SK-MEL-5 (cell line): ENCODE results near the gene PGAP2. TPM values are rescaled to one million over a fixed set of nuclear protein-coding genes. Genes with fewer than 3 reads are reported as not detected.

Experiments
- DNase-seq: peaks from one replicate; pipeline ENCODE4 v3.0.0-alpha.2; 2016; ENCODE audit warnings: low read depth, low spot score
- in situ Hi-C: cut with HindIII; loops from 2 replicates; pipeline ENCODE4 v1.10.0; 2016; ENCODE audit warnings: low sequenced_read_pairs, high pct_unique_total_duplicates, low pct_unique_long_range_greater_than_20kb
- small RNA-seq, 2 experiments: library from RNA; depleted of rRNA; stranded (forward); fragments of <200 nt; gene quantifications; one replicate each; pipeline ENCODE3, GENCODE V24; 2014
- total RNA-seq: library from RNA; depleted of rRNA; stranded (reverse); fragments of >200 nt; shearing (Covaris generic); gene quantifications from 2 replicates; pipeline ENCODE4 v1.2.3, GENCODE V29; 2014; rRNA removed

The PGAP2 gene
- total RNA-seq, 1 experiment from 2014 or later, result 11.8 TPM

DNA sequence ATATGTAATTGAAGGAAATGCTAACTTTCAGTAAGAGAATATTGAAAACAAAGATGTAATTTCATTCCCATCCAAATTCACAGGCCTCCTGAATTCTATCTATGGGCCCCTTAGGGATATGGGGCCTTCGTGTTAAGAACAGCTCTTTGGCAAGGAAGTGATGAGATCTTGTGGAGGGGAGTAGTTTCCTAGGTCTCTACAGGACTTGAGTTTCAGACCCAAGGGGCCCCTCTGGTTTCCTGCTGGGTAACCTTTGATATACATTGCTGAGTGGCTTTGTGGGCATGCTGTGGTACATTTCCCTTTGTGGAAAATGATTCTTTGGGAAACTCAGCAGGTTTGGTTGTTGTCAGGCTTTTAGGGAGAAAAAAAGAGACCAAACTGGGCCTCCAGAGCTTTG is 53.3 kb downstream of the PGAP2 start:
- DNase-seq, result no peak
- in situ Hi-C loops, result loop anchor here (25.0 kb wide), 1 partner anchor 201 kb away; no protein-coding TSS in a partner anchor

DNA sequence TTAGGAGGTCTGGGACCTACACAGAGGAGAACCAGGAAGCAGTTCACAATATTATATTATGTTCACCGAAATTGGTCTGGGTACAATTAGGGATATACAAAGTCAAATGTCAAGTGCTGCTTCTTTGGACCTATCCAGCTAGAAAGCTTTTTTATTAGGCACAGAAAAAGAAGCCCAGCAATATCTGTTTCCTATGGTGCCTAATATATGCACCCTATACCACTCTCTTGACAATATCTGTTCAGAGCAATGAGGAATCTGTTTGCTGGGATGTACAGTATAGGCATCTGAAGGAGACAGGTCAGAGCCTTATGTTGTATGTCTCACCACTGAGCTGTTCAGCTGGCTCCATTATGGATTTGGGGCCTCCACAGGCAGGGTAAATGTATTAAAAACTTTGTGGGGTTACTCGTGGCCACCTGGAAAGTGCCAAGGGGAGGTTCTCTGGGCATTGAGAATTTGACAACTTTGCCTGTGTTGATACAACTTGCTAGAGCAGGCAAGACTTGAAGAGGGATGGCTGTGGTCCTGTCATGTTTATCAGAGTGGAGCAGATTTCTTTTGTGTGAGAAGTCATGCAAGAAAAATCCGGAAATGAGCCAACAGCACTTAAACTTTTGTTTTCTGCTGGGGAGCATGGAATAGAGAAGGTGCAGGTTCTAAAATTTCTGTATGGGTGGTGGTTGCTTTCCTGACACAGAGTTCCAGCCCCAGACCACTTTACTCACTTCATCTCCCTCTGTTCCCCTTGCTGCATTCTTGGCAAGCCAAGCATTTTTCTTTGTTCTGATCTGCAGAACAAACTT is 57.2 kb downstream of the PGAP2 start:
- in situ Hi-C loops, result loop anchor here (25.0 kb wide), 1 partner anchor 197 kb away; no protein-coding TSS in a partner anchor
- DNase-seq, result no peak

DNA sequence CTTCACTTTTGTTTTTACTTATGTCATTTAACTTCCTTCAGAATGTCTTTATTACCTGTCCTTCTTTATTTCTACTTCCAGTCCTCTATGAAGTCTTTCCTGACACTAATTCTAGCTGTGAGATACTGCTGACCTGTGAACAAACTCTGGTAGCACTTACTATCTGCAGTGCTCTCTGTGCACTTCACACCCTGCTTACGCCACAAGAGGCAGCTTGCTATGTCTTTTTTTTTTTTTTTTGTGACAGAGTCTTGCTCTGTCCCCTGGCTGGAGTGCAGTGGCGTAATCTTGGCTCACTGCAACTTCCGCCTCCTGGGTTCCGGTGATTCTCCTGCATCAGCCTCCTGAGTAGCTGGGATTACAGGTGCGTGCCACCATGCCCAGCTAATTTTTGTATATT is 57.8 kb downstream of the PGAP2 start:
- in situ Hi-C loops, result loop anchor here (25.0 kb wide), 1 partner anchor 196 kb away; no protein-coding TSS in a partner anchor
- no peak for DNase-seq

DNA sequence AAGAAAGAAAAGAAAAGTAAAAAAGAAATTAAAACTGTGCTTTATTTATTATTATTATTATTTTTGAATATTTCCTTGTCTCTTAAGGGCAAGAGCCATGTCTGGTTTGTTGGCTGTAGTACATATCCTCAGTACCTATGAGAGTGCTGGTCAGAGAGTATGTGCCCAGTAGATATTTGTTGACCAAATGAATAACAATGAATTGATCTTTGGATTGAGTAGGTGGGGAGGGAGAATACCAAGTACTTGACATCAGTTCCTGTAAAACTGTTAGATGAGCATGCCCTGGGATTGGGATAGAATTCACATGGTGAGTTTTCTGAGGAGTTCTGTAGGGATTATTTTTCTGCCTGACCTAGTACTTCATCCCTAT is 58.5 kb downstream of the PGAP2 start:
- DNase-seq, result no peak
- in situ Hi-C loops, result loop anchor here (25.0 kb wide), 1 partner anchor 195 kb away; no protein-coding TSS in a partner anchor

DNA sequence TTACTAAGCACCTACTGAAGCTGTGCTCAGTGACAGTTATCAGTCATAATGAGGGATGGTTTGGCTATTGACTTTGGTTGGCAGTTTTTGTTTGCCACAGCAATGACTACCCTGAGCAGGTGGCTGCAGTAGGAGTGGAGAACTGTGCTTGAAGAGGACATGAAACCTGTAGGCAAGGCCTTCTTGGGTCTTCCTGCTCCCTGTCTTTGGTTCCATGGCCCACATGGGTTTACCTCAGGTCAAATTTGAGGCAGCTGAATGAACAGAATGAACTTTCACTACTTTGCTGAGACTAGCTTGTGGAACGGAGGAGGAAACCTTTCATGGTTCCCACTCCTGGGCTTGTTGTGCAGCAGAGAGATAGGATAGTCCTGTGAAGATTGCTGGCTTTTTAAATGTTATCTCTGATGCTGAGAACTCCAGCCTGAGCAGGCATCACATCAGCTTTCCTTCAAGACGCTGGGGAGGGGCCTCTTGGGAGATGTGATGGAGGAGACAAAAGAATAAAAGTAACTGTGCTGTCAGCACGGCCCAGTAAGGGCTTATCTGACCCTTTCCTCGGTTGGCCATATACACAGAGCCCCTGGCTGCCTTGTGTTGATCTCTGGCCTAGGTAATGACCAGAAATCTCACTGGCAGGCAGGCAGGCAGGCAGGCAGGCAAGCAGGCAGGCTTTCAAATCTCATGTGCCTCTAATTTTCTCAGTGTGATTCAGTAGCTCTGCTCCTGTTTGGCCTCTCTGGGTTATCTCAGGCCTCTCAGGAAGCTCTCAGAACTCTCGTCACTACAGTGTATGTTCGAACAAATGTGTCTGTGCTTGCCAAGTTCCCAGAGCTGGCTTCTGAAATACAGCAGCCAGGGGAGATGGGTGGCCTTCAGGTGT is 59.1 kb downstream of the PGAP2 start:
- DNase-seq, result no peak
- in situ Hi-C loops, result loop anchor here (25.0 kb wide), 1 partner anchor 195 kb away; no protein-coding TSS in a partner anchor

DNA sequence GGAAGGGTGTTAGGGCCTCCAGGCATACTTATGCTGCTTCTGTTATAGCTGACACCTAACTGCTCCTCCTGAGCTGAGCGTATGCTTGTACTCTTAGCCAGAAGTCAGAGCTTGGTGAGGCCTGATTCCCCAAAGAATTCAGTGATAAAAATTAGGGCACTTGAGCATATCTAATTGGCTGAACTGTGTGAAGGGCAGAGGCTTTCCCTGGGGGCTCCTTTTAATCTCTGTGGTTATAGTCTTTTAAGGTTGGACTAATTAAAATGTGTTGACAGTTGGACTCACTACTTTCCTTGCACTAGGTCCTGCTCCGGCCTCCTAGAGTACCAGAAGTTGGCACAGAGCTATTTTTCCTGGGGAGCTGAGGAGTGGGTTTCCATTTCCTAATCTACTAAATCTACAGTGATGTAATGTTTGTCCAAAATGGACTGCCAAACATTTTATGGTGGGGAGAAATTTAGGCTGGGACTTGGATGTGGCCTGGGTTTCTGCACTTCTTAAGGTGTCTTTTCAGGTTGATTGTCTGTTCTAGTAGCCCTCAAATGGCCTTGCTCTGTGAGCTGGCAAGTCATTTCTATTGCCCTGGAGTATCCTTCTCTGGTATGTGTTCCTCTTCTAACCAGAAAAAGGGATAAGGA is 65.5 kb downstream of the PGAP2 start:
- DNase-seq, result no peak
- in situ Hi-C loops, result loop anchor here (25.0 kb wide), 1 partner anchor 188 kb away; no protein-coding TSS in a partner anchor

Small RNA genes within 50 kb of the gene (small RNA-seq; reads per million reads assigned to genes)
- gene RNU7-50P, result 0 reads per million in 2 experiments

Other genes starting within 250 kb of the PGAP2 start
- gene ART5, start 166.6 kb upstream of the PGAP2 start, total RNA-seq, result not detected in 2 replicates
- not detected in 2 replicates for gene ART1, start 163.4 kb upstream of the PGAP2 start, total RNA-seq
- 0.05 and 0.16 TPM in 2 replicates for gene CHRNA10, start 137.2 kb upstream of the PGAP2 start, total RNA-seq
- gene NUP98, start 11.0 kb upstream of the PGAP2 start, total RNA-seq, result 102 and 107 TPM in 2 replicates
- gene RHOG, start 32.4 kb downstream of the PGAP2 start, total RNA-seq, result 12.0 and 15.7 TPM in 2 replicates
- gene STIM1, start 47.1 kb downstream of the PGAP2 start, total RNA-seq, result 24.2 and 25.7 TPM in 2 replicates